GM19099 (cell line): Measurements from ENCODE around the gene GDPD4.

Experiments used
- POLR2A ChIP-seq: IDR thresholded peaks from 3 replicates; pipeline ENCODE4 v1.6.1; 2011; ENCODE audit warnings: low read depth; ENCODE audit not compliant: insufficient read length; ENCODE audit errors: extremely low read depth

Gene GDPD4

GRCh38 chr11:77270921-77271320, 30.6 kb downstream of the GDPD4 start:
- no peak for TF ChIP-seq POLR2A

GRCh38 chr11:77269484-77270123, 31.9 kb downstream of the GDPD4 start:
- TF ChIP-seq POLR2A: no peak

GRCh38 chr11:77267962-77268361, 33.5 kb downstream of the GDPD4 start:
- TF ChIP-seq POLR2A: no peak

GRCh38 chr11:77266766-77267165, 34.7 kb downstream of the GDPD4 start:
- TF ChIP-seq POLR2A: no peak

- TF ChIP-seq POLR2A: no peak
Observed at GRCh38 chr11:77262803-77263202, 38.7 kb downstream of the GDPD4 start.

GRCh38 chr11:77259641-77260040, 41.8 kb downstream of the GDPD4 start:
- TF ChIP-seq POLR2A: no peak

GRCh38 chr11:77253690-77254089, 47.8 kb downstream of the GDPD4 start:
- TF ChIP-seq POLR2A: no peak

GRCh38 chr11:77252555-77253270, 48.8 kb downstream of the GDPD4 start:
- TF ChIP-seq POLR2A: no peak

- no peak for TF ChIP-seq POLR2A
Observed at GRCh38 chr11:77250881-77251640, 50.4 kb downstream of the GDPD4 start.

- TF ChIP-seq POLR2A: no peak
Observed at GRCh38 chr11:77249427-77249826, 52.1 kb downstream of the GDPD4 start.

- no peak for TF ChIP-seq POLR2A
Observed at GRCh38 chr11:77244277-77245027, 57.0 kb downstream of the GDPD4 start.

- TF ChIP-seq POLR2A: no peak
Observed at GRCh38 chr11:77236901-77237300, 64.6 kb downstream of the GDPD4 start.

GRCh38 chr11:77233011-77233410, 68.5 kb downstream of the GDPD4 start:
- TF ChIP-seq POLR2A: no peak

- TF ChIP-seq POLR2A: no peak
Observed at GRCh38 chr11:77232242-77232641, 69.2 kb downstream of the GDPD4 start.

GRCh38 chr11:77231800-77232199, 69.7 kb downstream of the GDPD4 start:
- TF ChIP-seq POLR2A: no peak
